ENCODE data around the gene TEX36. TPM values are rescaled to one million over a fixed set of nuclear protein-coding genes. Genes with fewer than 3 reads are reported as not detected.

TEX36 gene
- total and polyA plus RNA-seq, 9 of the 15 experiments (the other 6 are each of a cell fraction or from before 2014, with no cell fraction given), result 0.10 to 0.82 (median 0.15) TPM; not detected in 6

DNA sequence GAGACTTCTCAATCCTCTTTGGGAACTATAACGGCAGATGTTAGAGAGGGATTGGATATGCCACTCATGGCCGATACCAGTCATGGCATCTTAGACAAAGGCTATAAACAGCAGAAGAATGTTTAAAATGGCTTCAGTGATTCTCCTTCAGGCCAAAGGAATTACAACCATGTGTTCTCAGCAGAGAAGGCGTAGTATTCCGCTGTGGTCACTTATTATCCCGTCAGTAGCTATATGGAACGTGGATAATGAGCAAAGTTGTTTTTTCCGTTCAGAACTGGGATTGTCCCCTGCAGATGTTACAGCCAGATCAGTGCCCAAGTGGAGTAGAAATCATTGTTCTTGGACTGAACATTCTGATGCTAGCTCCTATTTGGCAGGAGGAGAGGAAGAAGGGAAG lies 43.1 kb downstream of the TEX36 start:
- POLR2A ChIA-PET, result no interaction called here
- no TSS peak for BruUV-seq (replicated peaks)
- intact Hi-C loops (cut with micrococcal nuclease), result no loop called here
- no peak for TF ChIP-seq SOX6 (IDR thresholded peaks at IDR 0.05)
- no peak for TF ChIP-seq ZNF764 (CRISPR knock-in tag; IDR thresholded peaks at IDR 0.05; ENCODE audit: low read depth)
- TF ChIP-seq, protein P1, sequence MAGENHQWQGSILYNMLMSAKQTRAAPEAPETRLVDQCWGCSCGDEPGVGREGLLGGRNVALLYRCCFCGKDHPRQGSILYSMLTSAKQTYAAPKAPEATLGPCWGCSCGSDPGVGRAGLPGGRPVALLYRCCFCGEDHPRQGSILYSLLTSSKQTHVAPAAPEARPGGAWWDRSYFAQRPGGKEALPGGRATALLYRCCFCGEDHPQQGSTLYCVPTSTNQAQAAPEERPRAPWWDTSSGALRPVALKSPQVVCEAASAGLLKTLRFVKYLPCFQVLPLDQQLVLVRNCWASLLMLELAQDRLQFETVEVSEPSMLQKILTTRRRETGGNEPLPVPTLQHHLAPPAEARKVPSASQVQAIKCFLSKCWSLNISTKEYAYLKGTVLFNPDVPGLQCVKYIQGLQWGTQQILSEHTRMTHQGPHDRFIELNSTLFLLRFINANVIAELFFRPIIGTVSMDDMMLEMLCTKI (IDR thresholded peaks at IDR 0.05; ENCODE audit: partially characterized antibody), result no peak
- no peak for TF ChIP-seq PRMT5 (CRISPR knock-in tag; IDR thresholded peaks at IDR 0.05)
- no peak for TF ChIP-seq SMARCA5 (IDR thresholded peaks at IDR 0.05)
- TF ChIP-seq, protein P2, sequence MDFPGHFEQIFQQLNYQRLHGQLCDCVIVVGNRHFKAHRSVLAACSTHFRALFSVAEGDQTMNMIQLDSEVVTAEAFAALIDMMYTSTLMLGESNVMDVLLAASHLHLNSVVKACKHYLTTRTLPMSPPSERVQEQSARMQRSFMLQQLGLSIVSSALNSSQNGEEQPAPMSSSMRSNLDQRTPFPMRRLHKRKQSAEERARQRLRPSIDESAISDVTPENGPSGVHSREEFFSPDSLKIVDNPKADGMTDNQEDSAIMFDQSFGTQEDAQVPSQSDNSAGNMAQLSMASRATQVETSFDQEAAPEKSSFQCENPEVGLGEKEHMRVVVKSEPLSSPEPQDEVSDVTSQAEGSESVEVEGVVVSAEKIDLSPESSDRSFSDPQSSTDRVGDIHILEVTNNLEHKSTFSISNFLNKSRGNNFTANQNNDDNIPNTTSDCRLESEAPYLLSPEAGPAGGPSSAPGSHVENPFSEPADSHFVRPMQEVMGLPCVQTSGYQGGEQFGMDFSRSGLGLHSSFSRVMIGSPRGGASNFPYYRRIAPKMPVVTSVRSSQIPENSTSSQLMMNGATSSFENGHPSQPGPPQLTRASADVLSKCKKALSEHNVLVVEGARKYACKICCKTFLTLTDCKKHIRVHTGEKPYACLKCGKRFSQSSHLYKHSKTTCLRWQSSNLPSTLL (IDR thresholded peaks at IDR 0.05), result no peak
- TF ChIP-seq ZNF384 (IDR thresholded peaks at IDR 0.05; ENCODE audit: low read depth, low read length), result no peak
- TF ChIP-seq MAFG (tag; conservative IDR thresholded peaks at IDR 0.05), result no peak
- TF ChIP-seq MYC (IDR thresholded peaks at IDR 0.05; ENCODE audit: low read depth, low read length), result no peak
- TF ChIP-seq MYC (CRISPR knock-in tag; IDR thresholded peaks at IDR 0.05; ENCODE audit: borderline replicate concordance, low read depth), result no peak
- TF ChIP-seq HCFC1 (IDR thresholded peaks at IDR 0.05; ENCODE audit: low read depth, low read length), result no peak
- no peak for TF ChIP-seq ZNF592 (IDR thresholded peaks at IDR 0.05)
- TF ChIP-seq L3MBTL2 (IDR thresholded peaks at IDR 0.05), result no peak
- TF ChIP-seq ZNF395 (CRISPR knock-in tag; IDR thresholded peaks at IDR 0.05), result no peak
- no peak for TF ChIP-seq ZNF780A (CRISPR knock-in tag; IDR thresholded peaks at IDR 0.05)

More for the DNA sequence above, 43.1 kb downstream of the TEX36 start:
- Histone ChIP-seq H3K4me2 (ENCODE audit: insufficient read depth, low read length) (no peak overlapping the region), H2AFZ (ENCODE audit: low read depth, low read length) (no peak overlapping the region), H3K79me2 (ENCODE audit: control insufficient read depth, insufficient read depth, low read length) (no peaks in the 10 kb centered on the region), H3K9me1 (ENCODE audit: control insufficient read depth, insufficient read depth, low read length) (no peaks in the 10 kb centered on the region), H3K9ac (ENCODE audit: insufficient read depth in 1 of 2, low read depth in 2 of 2, low read length in 2 of 2) (no peak overlapping the region), H3K27ac (ENCODE audit: extremely low read depth, low read depth, low read length) (no peak overlapping the region), H3K27me3 (ENCODE audit: control insufficient read depth in 2 of 2, insufficient read depth in 2 of 2, low read length in 2 of 2) (peaks cover 7 to 21% of the 10 kb centered on the region in 2 experiments), H3K4me3 (no peak overlapping the region), H3K4me1 (replicated peaks in 1 of 2; ENCODE audit: control insufficient read depth in 2 of 2, insufficient read depth in 2 of 2, low read length in 2 of 2) (no peaks in the 10 kb centered on the region), H4K20me1 (replicated peaks; ENCODE audit: control insufficient read depth, insufficient read depth, low read length) (no peaks in the 10 kb centered on the region), H3K36me3 (ENCODE audit: control insufficient read depth, insufficient read depth, low read length) (no peaks in the 10 kb centered on the region), H3K9me3 (replicated peaks; ENCODE audit: control insufficient read depth, insufficient read depth, low read depth, low read length) (no peaks in the 10 kb centered on the region)
- DNase-seq (ENCODE audit: extremely low read depth in 1 of 4, low spot score in 3 of 4) (no peak), ATAC-seq (no peak), FAIRE-seq (no peak)
- CTCF ChIA-PET (ENCODE audit: low intra/inter-chr PET ratio), result no interaction called here
- WGBS (ENCODE audit: insufficient coverage, low coverage, missing lambda C conversion rate), result 2% methylated on average over 7 of the region's 7 CpGs
- in situ Hi-C loops (cut with MboI), result no loop called here
